Fibroblast of skin of left biceps (primary cell): ENCODE measurements around the gene SLC16A3.
"Not testable (repeated sequence)": the region's sequence is repeated elsewhere in the genome, so short reads cannot be mapped to it uniquely, and the experiment has no call there.

Experiments used
- DNase-seq, 2 experiments: peaks; one replicate each; pipeline ENCODE4 v3.0.0-alpha.2; 2013; ENCODE audit warnings: low read depth in 2 of 2

SLC16A3 gene

GRCh38 chr17:82204831-82205719 lies 23.8 kb upstream of the SLC16A3 start:
- DNase-seq = no peak

GRCh38 chr17:82205720-82206508 lies 22.9 kb upstream of the SLC16A3 start:
- no peak for DNase-seq

GRCh38 chr17:82210655-82211054 lies 18.2 kb upstream of the SLC16A3 start:
- not testable (repeated sequence) for DNase-seq

- no peak for DNase-seq
These were observed 16.3 kb upstream of the SLC16A3 start, which contains the start of gene CCDC57 for GRCh38 chr17:82212331-82213250. Gene CCDC57, minus strand, starts transcription at chr17:82212842. Its CDS starts 10,898 bp downstream, at chr17:82201944.

- DNase-seq = no peak
These were observed 15.4 kb upstream of the SLC16A3 start for GRCh38 chr17:82213251-82214011.

- DNase-seq = no peak
These were observed 14.7 kb upstream of the SLC16A3 start for GRCh38 chr17:82214012-82214628.

- no peak for DNase-seq
These were observed 13.5 kb upstream of the SLC16A3 start for GRCh38 chr17:82215095-82215971.

GRCh38 chr17:82215972-82216300 lies 12.9 kb upstream of the SLC16A3 start:
- no peak for DNase-seq

- DNase-seq = no peak
These were observed 12.3 kb upstream of the SLC16A3 start for GRCh38 chr17:82216301-82217119.

- DNase-seq = no peak
These were observed 11.7 kb upstream of the SLC16A3 start for GRCh38 chr17:82217120-82217529.

GRCh38 chr17:82217530-82218204 lies 11.2 kb upstream of the SLC16A3 start:
- DNase-seq = no peak

GRCh38 chr17:82218349-82219075 lies 10.3 kb upstream of the SLC16A3 start:
- DNase-seq = no peak

GRCh38 chr17:82219083-82219482 lies 9.8 kb upstream of the SLC16A3 start:
- no peak for DNase-seq

GRCh38 chr17:82219753-82220709 lies 8.8 kb upstream of the SLC16A3 start:
- no peak for DNase-seq

GRCh38 chr17:82221341-82221902 lies 7.4 kb upstream of the SLC16A3 start:
- no peak for DNase-seq

- DNase-seq = no peak
These were observed 6.0 kb upstream of the SLC16A3 start for GRCh38 chr17:82222816-82223215.
